Activated B cell treated with CpG ODN at 0.5 μM for 24 hours (primary cell): Measurements from ENCODE around the gene DNAH9. TPM values are rescaled to one million over a fixed set of nuclear protein-coding genes. Genes with fewer than 3 reads are reported as not detected.

ENCODE experiments used
- ATAC-seq: fragments of 200-7000 bp; cut with Tn5 transposase; one replicate; pipeline ENCODE4 v1.10.0; 2021; ENCODE audit warnings: low read depth, mild to moderate bottlenecking, moderate library complexity
- CTCF ChIA-PET: fragments of 350-600 bp; sonication (Branson Sonifier 250); formaldehyde crosslinking; loops from one replicate; lab custom pipeline; 2021; ENCODE audit warnings: antibody characterized with exemption; lab: Charles Lee
- POLR2A ChIA-PET: fragments of 350-600 bp; sonication (Branson Sonifier 250); formaldehyde crosslinking; loops from one replicate; lab custom pipeline; 2021; ENCODE audit warnings: antibody characterized with exemption; lab: Charles Lee
- DNase-seq: peaks from one replicate; pipeline ENCODE4 v3.0.0; 2022
- H3K27ac Mint-ChIP-seq: one replicate; pipeline ENCODE4 v1.8.0; 2020; ENCODE audit warnings: mixed read lengths
- H3K27me3 Mint-ChIP-seq: one replicate; pipeline ENCODE4 v1.8.0; 2021; ENCODE audit warnings: mixed read lengths
- H3K36me3 Mint-ChIP-seq: one replicate; pipeline ENCODE4 v1.8.0; 2021; ENCODE audit warnings: low read depth, mixed read lengths
- H3K4me1 Mint-ChIP-seq: one replicate; pipeline ENCODE4 v1.8.0; 2021; ENCODE audit warnings: mixed read lengths
- H3K4me3 Mint-ChIP-seq: one replicate; pipeline ENCODE4 v1.8.0; 2020; ENCODE audit warnings: mild to moderate bottlenecking, mixed read lengths
- H3K9me3 Mint-ChIP-seq: one replicate; pipeline ENCODE4 v1.8.0; 2020; ENCODE audit warnings: mixed read lengths
- CTCF ChIP-seq: fragments of 200-600 bp; IDR thresholded peaks from one replicate; pipeline ENCODE4 v1.8.0; 2022; ENCODE audit warnings: antibody characterized with exemption, mild to moderate bottlenecking
- intact Hi-C: fragments of 100-400 bp; cut with micrococcal nuclease; formaldehyde crosslinking; loops from one replicate; pipeline ENCODE4 v1.15.1; 2024
- total RNA-seq: library from RNA; stranded (reverse); gene quantifications from 2 replicates; pipeline ENCODE4 v1.2.3, GENCODE V29; 2022

Gene DNAH9
- total RNA-seq, 1 donor from 2014 or later: not detected

- intact Hi-C loops: no loop called here
- ChIA-PET POLR2A (no interaction called here), CTCF (no interaction called here)
- ATAC-seq: no peak
- no peak for TF ChIP-seq CTCF
- no peak overlapping the region for H3K27ac Mint-ChIP-seq
- no peak for DNase-seq
- peaks cover 5% of the 10 kb centered on the region for H3K9me3 Mint-ChIP-seq
- H3K36me3 Mint-ChIP-seq: no peaks in the 10 kb centered on the region
- H3K4me3 Mint-ChIP-seq: no peak overlapping the region
- H3K27me3 Mint-ChIP-seq: peaks cover 4% of the 10 kb centered on the region
- peaks cover 9% of the 10 kb centered on the region for H3K4me1 Mint-ChIP-seq
Observed at GRCh38 chr17:11922638-11923037, 324.4 kb downstream of the DNAH9 start.

GRCh38 chr17:11924076-11924475 lies 325.8 kb downstream of the DNAH9 start:
- H3K4me3 Mint-ChIP-seq: no peak overlapping the region
- H3K36me3 Mint-ChIP-seq: no peaks in the 10 kb centered on the region
- H3K27me3 Mint-ChIP-seq: peaks cover 4% of the 10 kb centered on the region
- ChIA-PET POLR2A (no interaction called here), CTCF (no interaction called here)
- intact Hi-C loops: no loop called here
- TF ChIP-seq CTCF: no peak
- peaks cover 3% of the 10 kb centered on the region for H3K9me3 Mint-ChIP-seq
- H3K27ac Mint-ChIP-seq: no peak overlapping the region
- peaks cover 3% of the 10 kb centered on the region for H3K4me1 Mint-ChIP-seq
- DNase-seq (no peak), ATAC-seq (no peak)

- Mint-ChIP-seq H3K36me3 (no peaks in the 10 kb centered on the region), H3K4me1 (peaks cover 3% of the 10 kb centered on the region), H3K27ac (no peak overlapping the region), H3K4me3 (no peak overlapping the region), H3K9me3 (no peaks in the 10 kb centered on the region), H3K27me3 (peaks cover 4% of the 10 kb centered on the region)
- no peak for DNase-seq
- intact Hi-C loops: no loop called here
- ATAC-seq: no peak
- CTCF ChIA-PET: no interaction called here
- TF ChIP-seq CTCF: no peak
- POLR2A ChIA-PET: no interaction called here
Observed at GRCh38 chr17:11925262-11926021, 327.2 kb downstream of the DNAH9 start.

GRCh38 chr17:11928436-11928835 lies 330.2 kb downstream of the DNAH9 start:
- H3K36me3 Mint-ChIP-seq: no peaks in the 10 kb centered on the region
- no peaks in the 10 kb centered on the region for H3K4me1 Mint-ChIP-seq
- H3K27ac Mint-ChIP-seq: no peak overlapping the region
- DNase-seq (no peak), ATAC-seq (no peak)
- TF ChIP-seq CTCF: no peak
- no peak overlapping the region for H3K4me3 Mint-ChIP-seq
- ChIA-PET POLR2A (no interaction called here), CTCF (no interaction called here)
- intact Hi-C loops: no loop called here
- H3K9me3 Mint-ChIP-seq: no peaks in the 10 kb centered on the region
- peaks cover 4% of the 10 kb centered on the region for H3K27me3 Mint-ChIP-seq

- intact Hi-C loops: no loop called here
- ATAC-seq (no peak), DNase-seq (no peak)
- POLR2A ChIA-PET: no interaction called here
- Mint-ChIP-seq H3K27me3 (peaks cover 2% of the 10 kb centered on the region), H3K36me3 (no peaks in the 10 kb centered on the region), H3K4me3 (no peak overlapping the region), H3K9me3 (no peaks in the 10 kb centered on the region), H3K27ac (no peak overlapping the region), H3K4me1 (no peaks in the 10 kb centered on the region)
- CTCF ChIA-PET: no interaction called here
- no peak for TF ChIP-seq CTCF
Observed at GRCh38 chr17:11932337-11932898, 334.1 kb downstream of the DNAH9 start.
